K562 (cell line): ENCODE measurements around the gene SLC25A26. TPM values are rescaled to one million over a fixed set of nuclear protein-coding genes. Genes with fewer than 3 reads are reported as not detected.

ENCODE experiments used
- ATAC-seq: fragments of 200-7000 bp; cut with Tn5 transposase; 3 replicates; pipeline ENCODE4 v1.9.1; 2020; ENCODE audit warnings: moderate library complexity
- BruUV-seq: library from RNA; stranded (reverse); fragments of 400-500 nt; replicated peaks from 2 replicates; lab custom pipeline; 2021; lab: Mats Ljungman, UMichigan
- CTCF ChIA-PET: fragments of 300-600 bp; formaldehyde crosslinking; extraction: SDS; loops from one replicate; lab custom pipeline; 2021; ENCODE audit warnings: low intra/inter-chr PET ratio; lab: Yijun Ruan, JAX
- POLR2A ChIA-PET: fragments of 300-600, 350-650 bp; sonication (Branson Sonifier 250); formaldehyde crosslinking; extraction: SDS; loops from one replicate; lab custom pipeline; 2021; ENCODE audit warnings: antibody characterized with exemption, inconsistent platforms; lab: Yijun Ruan, JAX
- DNase-seq, 4 experiments: peaks; one replicate each; pipeline versions ENCODE4 v3.0.0 to v3.0.0-alpha.2; 2011 to 2018; ENCODE audit warnings: low spot score in 3 of 4, mixed read lengths in 3 of 4; ENCODE audit errors: extremely low read depth in 1 of 4
- FAIRE-seq: peaks from 2 replicates; lab custom pipeline; 2011; peaks lifted over from hg19 to GRCh38; lab: Jason Lieb, UNC
- H2AFZ ChIP-seq: 2 replicates; pipeline ENCODE4 v1.6.0; 2011; ENCODE audit warnings: low read depth, low read length, control low read depth, inconsistent platforms
- H3K27ac ChIP-seq: fragments of 200-600 bp; 3 replicates; pipeline ENCODE4 v1.8.0; 2011; ENCODE audit warnings: low read depth, mild to moderate bottlenecking, control low read depth, inconsistent platforms, low read length, moderate library complexity, mixed read lengths; ENCODE audit errors: extremely low read depth
- H3K27me3 ChIP-seq, 2 experiments: fragments of 300-600 bp in 1 of 2; 2 replicates in 1 of 2; 3 replicates in 1 of 2; pipeline versions ENCODE4 v1.6.0 to v1.8.0; 2011; ENCODE audit warnings: inconsistent platforms in 2 of 2, low read length in 2 of 2, mild to moderate bottlenecking in 1 of 2, mixed read lengths in 1 of 2, moderate library complexity in 1 of 2; ENCODE audit not compliant: control insufficient read depth in 2 of 2, insufficient read depth in 2 of 2
- H3K36me3 ChIP-seq: fragments of 300-600 bp; 3 replicates; pipeline ENCODE4 v1.8.0; 2011; ENCODE audit warnings: mild to moderate bottlenecking, low read length, inconsistent platforms; ENCODE audit not compliant: control insufficient read depth, insufficient read depth
- H3K4me1 ChIP-seq, 2 experiments: fragments of 200-600 bp in 1 of 2; replicated peaks in 1 of 2; 2 replicates in 1 of 2; 3 replicates in 1 of 2; pipeline versions ENCODE4 v1.5.1 to v1.8.0; 2011; ENCODE audit warnings: inconsistent platforms in 2 of 2, low read length in 2 of 2, mild to moderate bottlenecking in 1 of 2, mixed read lengths in 1 of 2, moderate library complexity in 1 of 2; ENCODE audit not compliant: control insufficient read depth in 2 of 2, insufficient read depth in 2 of 2
- H3K4me2 ChIP-seq: 2 replicates; pipeline ENCODE4 v1.6.1; 2011; ENCODE audit warnings: low read length, control low read depth, inconsistent platforms, mixed read lengths; ENCODE audit not compliant: insufficient read depth
- H3K4me3 ChIP-seq: fragments of 200-600 bp; sonication (generic), shearing (Covaris generic); 2 replicates; pipeline ENCODE4 v1.5.1; 2016; ENCODE audit warnings: control low read depth, inconsistent platforms
- H3K79me2 ChIP-seq: fragments of 200-600 bp; 3 replicates; pipeline ENCODE4 v1.8.0; 2011; ENCODE audit warnings: low read length, inconsistent platforms; ENCODE audit not compliant: control insufficient read depth, insufficient read depth
- H3K9ac ChIP-seq, 2 experiments: 2 replicates each; pipeline versions ENCODE4 v1.6.0 to v1.6.1; 2011; ENCODE audit warnings: low read depth in 2 of 2, low read length in 2 of 2, control low read depth in 1 of 2, inconsistent platforms in 1 of 2, mild to moderate bottlenecking in 1 of 2, mixed read lengths in 1 of 2; ENCODE audit not compliant: insufficient read depth in 1 of 2
- H3K9me1 ChIP-seq: one replicate; pipeline ENCODE4 v1.6.0; 2011; ENCODE audit warnings: inconsistent platforms, mild to moderate bottlenecking, low read length, moderate library complexity; ENCODE audit not compliant: control insufficient read depth, insufficient read depth
- H3K9me3 ChIP-seq: replicated peaks from 2 replicates; pipeline ENCODE4 v1.5.1; 2011; ENCODE audit warnings: low read depth, low read length, inconsistent platforms; ENCODE audit not compliant: control insufficient read depth, insufficient read depth
- H4K20me1 ChIP-seq: replicated peaks from 2 replicates; pipeline ENCODE4 v1.6.1; 2011; ENCODE audit warnings: low read length, inconsistent platforms, mixed read lengths; ENCODE audit not compliant: control insufficient read depth, insufficient read depth
- MCM2 ChIP-seq: fragments of 450-650 bp; IDR thresholded peaks from 2 replicates; pipeline ENCODE4 v1.6.1; 2017; ENCODE audit warnings: low read depth, mild to moderate bottlenecking
- ZFP36 ChIP-seq: fragments of 150-350 bp; IDR thresholded peaks from 2 replicates; pipeline ENCODE4 v1.6.1; 2018; ENCODE audit warnings: low read length, low read depth; ENCODE audit not compliant: partially characterized antibody
- in situ Hi-C: fragments of 300-500 bp; cut with MboI; formaldehyde crosslinking; loops from 4 replicates; pipeline ENCODE4 v1.15.0; 2018; ENCODE audit warnings: inconsistent platforms, mixed read lengths
- intact Hi-C: fragments of 100-400 bp; cut with micrococcal nuclease; formaldehyde crosslinking; loops from 2 replicates; pipeline ENCODE4 v1.14.2; 2022
- polyA plus RNA-seq, 8 experiments: library from polyadenylated mRNA; depleted of rRNA in 4 of 8; stranded (reverse) in 5 of 8; unstranded in 3 of 8; fragments of >200 nt; fragmentation: Nextera tagmentation in 2 of 8; fragmentation: Illumina TruSeq in 1 of 8; extraction: Ambion mirVana in 2 of 8; extraction: Trizol in 1 of 8; gene quantifications; 2 replicates each; pipeline versions ENCODE4 v1.2.1 to v1.2.3, GENCODE V29; 2011 to 2014; ENCODE audit warnings: inconsistent platforms in 1 of 8, missing spikeins in 1 of 8
- total RNA-seq, 7 experiments: library from RNA; depleted of rRNA in 6 of 7; stranded (reverse); fragments of >200 nt in 6 of 7; fragmentation: Illumina TruSeq in 2 of 7; extraction: Trizol in 2 of 7; gene quantifications; 2 replicates each; pipeline versions ENCODE4 v1.2.1 to v1.2.3, GENCODE V29; 2011 to 2021; ENCODE audit warnings: low replicate concordance in 1 of 7
- TF ChIP-seq, protein P1 (sequence below): fragments of 450-650 bp; conservative IDR thresholded peaks from 2 replicates; pipeline ENCODE4 v1.6.1; 2016; ENCODE audit warnings: missing genetic modification characterization, low read depth, mild to moderate bottlenecking, control low read depth, missing compliant biosample characterization
- TF ChIP-seq, protein P2 (sequence below): sonication (generic); formaldehyde crosslinking; IDR thresholded peaks from 2 replicates; pipeline ENCODE4 v1.8.0; 2022; ENCODE audit warnings: mild to moderate bottlenecking, missing genetic modification reagents
- TF ChIP-seq, protein P3 (sequence below): sonication (generic); formaldehyde crosslinking; IDR thresholded peaks from 2 replicates; pipeline ENCODE4 v1.8.0; 2022; ENCODE audit warnings: mild to moderate bottlenecking, missing genetic modification reagents

SLC25A26 gene
- total and polyA plus RNA-seq, 9 of the 15 experiments (the other 6 are each of a cell fraction or from before 2014, with no cell fraction given), result 7.2 to 29.1 (median 12.6) TPM

DNA sequence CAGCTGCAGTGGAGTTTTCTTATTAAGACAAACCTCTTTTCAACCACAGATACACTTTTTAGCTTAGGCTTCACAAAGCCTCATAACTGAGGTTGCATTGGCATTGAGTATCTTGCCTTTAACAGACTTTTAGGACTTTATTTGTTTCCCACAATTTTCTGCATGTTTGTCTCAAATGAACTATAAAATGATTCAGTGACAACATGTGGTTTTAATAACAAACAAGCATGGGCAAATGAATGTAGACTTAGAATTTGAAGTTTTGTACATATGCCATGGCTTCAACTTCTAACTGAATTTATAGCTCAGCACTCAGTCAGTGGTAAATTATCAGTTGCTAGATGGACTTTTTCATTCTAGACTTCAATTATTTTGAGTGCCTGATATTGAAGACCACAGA is 101.6 kb downstream of the SLC25A26 start:
- intact Hi-C loops, result no loop called here
- no peaks in the 10 kb centered on the region for H3K9me3 ChIP-seq
- CTCF ChIA-PET, result no interaction called here
- POLR2A ChIA-PET, result no interaction called here
- H2AFZ ChIP-seq, result no peak overlapping the region
- H3K9ac ChIP-seq, result no peak overlapping the region
- H3K4me3 ChIP-seq, result no peak overlapping the region
- BruUV-seq, result no TSS peak
- H4K20me1 ChIP-seq, result no peaks in the 10 kb centered on the region
- H3K27ac ChIP-seq, result no peak overlapping the region
- H3K9me1 ChIP-seq, result no peaks in the 10 kb centered on the region
- H3K36me3 ChIP-seq, result no peaks in the 10 kb centered on the region
- H3K27me3 ChIP-seq, result no peaks in the 10 kb centered on the region
- ATAC-seq, result no peak
- no peak overlapping the region for H3K4me2 ChIP-seq
- in situ Hi-C loops, result no loop called here
- H3K4me1 ChIP-seq, result no peaks in the 10 kb centered on the region
- TF ChIP-seq, protein P1, sequence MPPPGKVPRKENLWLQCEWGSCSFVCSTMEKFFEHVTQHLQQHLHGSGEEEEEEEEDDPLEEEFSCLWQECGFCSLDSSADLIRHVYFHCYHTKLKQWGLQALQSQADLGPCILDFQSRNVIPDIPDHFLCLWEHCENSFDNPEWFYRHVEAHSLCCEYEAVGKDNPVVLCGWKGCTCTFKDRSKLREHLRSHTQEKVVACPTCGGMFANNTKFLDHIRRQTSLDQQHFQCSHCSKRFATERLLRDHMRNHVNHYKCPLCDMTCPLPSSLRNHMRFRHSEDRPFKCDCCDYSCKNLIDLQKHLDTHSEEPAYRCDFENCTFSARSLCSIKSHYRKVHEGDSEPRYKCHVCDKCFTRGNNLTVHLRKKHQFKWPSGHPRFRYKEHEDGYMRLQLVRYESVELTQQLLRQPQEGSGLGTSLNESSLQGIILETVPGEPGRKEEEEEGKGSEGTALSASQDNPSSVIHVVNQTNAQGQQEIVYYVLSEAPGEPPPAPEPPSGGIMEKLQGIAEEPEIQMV, result no peak
- TF ChIP-seq, protein P2, sequence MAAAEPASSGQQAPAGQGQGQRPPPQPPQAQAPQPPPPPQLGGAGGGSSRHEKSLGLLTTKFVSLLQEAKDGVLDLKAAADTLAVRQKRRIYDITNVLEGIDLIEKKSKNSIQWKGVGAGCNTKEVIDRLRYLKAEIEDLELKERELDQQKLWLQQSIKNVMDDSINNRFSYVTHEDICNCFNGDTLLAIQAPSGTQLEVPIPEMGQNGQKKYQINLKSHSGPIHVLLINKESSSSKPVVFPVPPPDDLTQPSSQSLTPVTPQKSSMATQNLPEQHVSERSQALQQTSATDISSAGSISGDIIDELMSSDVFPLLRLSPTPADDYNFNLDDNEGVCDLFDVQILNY, result no peak
- TF ChIP-seq MCM2 (no peak), ZFP36 (no peak)
- TF ChIP-seq, protein P3, sequence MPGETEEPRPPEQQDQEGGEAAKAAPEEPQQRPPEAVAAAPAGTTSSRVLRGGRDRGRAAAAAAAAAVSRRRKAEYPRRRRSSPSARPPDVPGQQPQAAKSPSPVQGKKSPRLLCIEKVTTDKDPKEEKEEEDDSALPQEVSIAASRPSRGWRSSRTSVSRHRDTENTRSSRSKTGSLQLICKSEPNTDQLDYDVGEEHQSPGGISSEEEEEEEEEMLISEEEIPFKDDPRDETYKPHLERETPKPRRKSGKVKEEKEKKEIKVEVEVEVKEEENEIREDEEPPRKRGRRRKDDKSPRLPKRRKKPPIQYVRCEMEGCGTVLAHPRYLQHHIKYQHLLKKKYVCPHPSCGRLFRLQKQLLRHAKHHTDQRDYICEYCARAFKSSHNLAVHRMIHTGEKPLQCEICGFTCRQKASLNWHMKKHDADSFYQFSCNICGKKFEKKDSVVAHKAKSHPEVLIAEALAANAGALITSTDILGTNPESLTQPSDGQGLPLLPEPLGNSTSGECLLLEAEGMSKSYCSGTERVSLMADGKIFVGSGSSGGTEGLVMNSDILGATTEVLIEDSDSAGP (CRISPR knock-in tag), result no peak
- H3K79me2 ChIP-seq, result no peaks in the 10 kb centered on the region
- no peak for DNase-seq
- no peak for FAIRE-seq
